Measurements from ENCODE around the gene NUTM1.

NUTM1 gene

GRCh38 chr15:34342737-34343575 is at the start of gene NUTM1, which contains the start of gene NOP10:
Gene NUTM1 (plus strand): TSS chr15:34343315. CDS start chr15:34343697, 382 bp downstream.
Gene NOP10 (minus strand): TSS chr15:34343136. CDS start chr15:34343073, 63 bp downstream.
- DNase-seq (ENCODE audit: low spot score), result peak; percentile 93

GRCh38 chr15:34297059-34297458 is 46.1 kb upstream of the NUTM1 start:
- no peak for DNase-seq (ENCODE audit: low spot score)

GRCh38 chr15:34301058-34301457 is 42.1 kb upstream of the NUTM1 start:
- DNase-seq (ENCODE audit: low spot score), result peak; percentile 36

GRCh38 chr15:34304613-34305012 is 38.5 kb upstream of the NUTM1 start:
- no peak for DNase-seq (ENCODE audit: low spot score)

- no peak for DNase-seq (ENCODE audit: low spot score)
These were observed 31.6 kb upstream of the NUTM1 start for GRCh38 chr15:34311563-34311962.

GRCh38 chr15:34314491-34315490 is 28.3 kb upstream of the NUTM1 start:
- no peak for DNase-seq (ENCODE audit: low spot score)

- DNase-seq (ENCODE audit: low spot score), result peak; percentile 84
These were observed 24.6 kb upstream of the NUTM1 start for GRCh38 chr15:34318277-34319079.

- no peak for DNase-seq (ENCODE audit: low spot score)
These were observed 19.9 kb upstream of the NUTM1 start for GRCh38 chr15:34323217-34323616.

- DNase-seq (ENCODE audit: low spot score), result no peak
These were observed 18.2 kb upstream of the NUTM1 start for GRCh38 chr15:34324933-34325332.

GRCh38 chr15:34325368-34325767 is 17.7 kb upstream of the NUTM1 start:
- no peak for DNase-seq (ENCODE audit: low spot score)

GRCh38 chr15:34327906-34328305 is 15.2 kb upstream of the NUTM1 start:
- no peak for DNase-seq (ENCODE audit: low spot score)

GRCh38 chr15:34329006-34329405 is 14.1 kb upstream of the NUTM1 start:
- no peak for DNase-seq (ENCODE audit: low spot score)

- no peak for DNase-seq (ENCODE audit: low spot score)
These were observed 12.8 kb upstream of the NUTM1 start for GRCh38 chr15:34330279-34330678.

GRCh38 chr15:34331809-34332208 is 11.3 kb upstream of the NUTM1 start:
- DNase-seq (ENCODE audit: low spot score), result no peak

- DNase-seq (ENCODE audit: low spot score), result no peak
These were observed 10.5 kb upstream of the NUTM1 start for GRCh38 chr15:34332553-34333120.

GRCh38 chr15:34334672-34335071 is 8.4 kb upstream of the NUTM1 start:
- no peak for DNase-seq (ENCODE audit: low spot score)

- DNase-seq (ENCODE audit: low spot score), result no peak
These were observed 7.7 kb upstream of the NUTM1 start for GRCh38 chr15:34335176-34336032.

- DNase-seq (ENCODE audit: low spot score), result no peak
These were observed 6.7 kb upstream of the NUTM1 start for GRCh38 chr15:34336231-34336990.

GRCh38 chr15:34336991-34337556 is 6.0 kb upstream of the NUTM1 start:
- no peak for DNase-seq (ENCODE audit: low spot score)

Measured in kidney tubule cell (primary cell).